Sciatic nerve (tissue), 2 donors: ENCODE measurements around the gene ETV1. TPM values are rescaled to one million over a fixed set of nuclear protein-coding genes. Genes with fewer than 3 reads are reported as not detected.

Source experiments
- ATAC-seq: fragments of 200-7000 bp; cut with Tn5 transposase; one replicate; pipeline ENCODE4 v1.9.1; 2020; ENCODE audit warnings: mild to moderate bottlenecking, moderate library complexity
- DNase-seq: peaks from one replicate; pipeline ENCODE4 v3.0.0-alpha.2; 2020; ENCODE audit warnings: low spot score
- intact Hi-C: fragments of 100-400 bp; cut with DNase I; formaldehyde crosslinking; loops from one replicate; pipeline ENCODE4 v1.14.2; 2022
- total RNA-seq: library from RNA; stranded (reverse); fragmentation: NEBNext Ultra II Directional; extraction: Animal tissue kit (Norgen Biotek cat#: 25700); gene quantifications from one replicate; pipeline ENCODE4 v1.2.1, GENCODE V29; 2021
- donor health status: DM: no; HTN: no; CAD: no.
- donor health status: DM: no; HTN: no; CAD: no.

The ETV1 gene
- total RNA-seq, 1 donor from 2014 or later, result 45.3 TPM

- DNase-seq, result no peak
- ATAC-seq, result peak; percentile 62
- intact Hi-C loops, result no loop called here
Measured at GRCh38 chr7:13850185-13850752, 139.2 kb downstream of the ETV1 start.

- ATAC-seq (no peak), DNase-seq (no peak)
- intact Hi-C loops, result no loop called here
Measured at GRCh38 chr7:13849163-13849892, 140.1 kb downstream of the ETV1 start.

- DNase-seq (no peak), ATAC-seq (no peak)
- intact Hi-C loops, result no loop called here
Measured at GRCh38 chr7:13848681-13849131, 140.8 kb downstream of the ETV1 start.

- intact Hi-C loops, result no loop called here
- no peak for DNase-seq
- ATAC-seq, result no peak
Measured at GRCh38 chr7:13846386-13846785, 143.1 kb downstream of the ETV1 start.

- intact Hi-C loops, result no loop called here
- no peak for ATAC-seq
- DNase-seq, result no peak
Measured at GRCh38 chr7:13845601-13846000, 143.9 kb downstream of the ETV1 start.

GRCh38 chr7:13844954-13845353 is 144.5 kb downstream of the ETV1 start:
- intact Hi-C loops, result no loop called here
- no peak for ATAC-seq
- DNase-seq, result no peak

GRCh38 chr7:13841284-13841683 is 148.2 kb downstream of the ETV1 start:
- intact Hi-C loops, result no loop called here
- no peak for ATAC-seq

More at GRCh38 chr7:13841284-13841683, 148.2 kb downstream of the ETV1 start:
- DNase-seq, result no peak
